GM18508 (cell line): ENCODE results near the gene CPNE7.
"Not testable (repeated sequence)": the region's sequence is repeated elsewhere in the genome, so short reads cannot be mapped to it uniquely, and the experiment has no call there.

ENCODE experiments used
- ATAC-seq: cut with Tn5 transposase; IDR thresholded peaks from one replicate; pipeline ENCODE4 v1.9.1; 2021; ENCODE audit warnings: moderate number of reproducible peaks; ENCODE audit not compliant: insufficient read depth, unreplicated experiment

CPNE7 gene

GRCh38 chr16:89618109-89618998, 42.8 kb downstream of the CPNE7 start:
- ATAC-seq = no peak

GRCh38 chr16:89619840-89620239, 44.3 kb downstream of the CPNE7 start:
- no peak for ATAC-seq

- ATAC-seq = no peak
Measured at GRCh38 chr16:89620406-89620841, 44.9 kb downstream of the CPNE7 start.

- no peak for ATAC-seq
Measured at GRCh38 chr16:89621136-89621697, 45.7 kb downstream of the CPNE7 start.

GRCh38 chr16:89621698-89622409, 46.3 kb downstream of the CPNE7 start:
- no peak for ATAC-seq

- no peak for ATAC-seq
Measured at GRCh38 chr16:89623511-89624261, 48.1 kb downstream of the CPNE7 start.

GRCh38 chr16:89624777-89625761, 49.5 kb downstream of the CPNE7 start:
- ATAC-seq = no peak

- ATAC-seq = no peak
Measured at GRCh38 chr16:89629827-89630610, 54.5 kb downstream of the CPNE7 start.

GRCh38 chr16:89633064-89633631, 57.6 kb downstream of the CPNE7 start:
- ATAC-seq = no peak

GRCh38 chr16:89634463-89635385, 59.2 kb downstream of the CPNE7 start:
- not testable (repeated sequence) for ATAC-seq

GRCh38 chr16:89636663-89637062, 61.1 kb downstream of the CPNE7 start:
- no peak for ATAC-seq

GRCh38 chr16:89637379-89637778, 61.8 kb downstream of the CPNE7 start:
- ATAC-seq = no peak

- no peak for ATAC-seq
Measured at GRCh38 chr16:89638455-89638854, 62.9 kb downstream of the CPNE7 start.

GRCh38 chr16:89639385-89639784, 63.8 kb downstream of the CPNE7 start:
- no peak for ATAC-seq

- ATAC-seq = no peak
Measured at GRCh38 chr16:89641458-89642119, 66.0 kb downstream of the CPNE7 start.

GRCh38 chr16:89642574-89642973, 67.0 kb downstream of the CPNE7 start:
- ATAC-seq = no peak
